UCSD-AML1 (cell line): ENCODE measurements around the gene GLT1D1.
A peak's percentile ranks its signal among the peaks of the same experiment; 100 is the strongest.
"Not testable (repeated sequence)": the region's sequence is repeated elsewhere in the genome, so short reads cannot be mapped to it uniquely, and the experiment has no call there.

ENCODE experiments used
- DNase-seq: peaks from one replicate; lab custom pipeline; 2025; ENCODE audit not compliant: unreplicated experiment; lab: John Stamatoyannopoulos, UW

The GLT1D1 gene

GRCh38 chr12:128820253-128820652 is 33.0 kb upstream of the GLT1D1 start:
- no peak for DNase-seq

- DNase-seq, result no peak
These were observed 32.4 kb upstream of the GLT1D1 start for GRCh38 chr12:128820723-128821432.

- peak; percentile 54 for DNase-seq
These were observed 29.9 kb upstream of the GLT1D1 start for GRCh38 chr12:128823216-128823915.

- peak; percentile 92 for DNase-seq
These were observed 29.1 kb upstream of the GLT1D1 start, which contains the start of gene SLC15A4 for GRCh38 chr12:128823916-128824839. TSS of gene SLC15A4 (minus strand) at chr12:128823958. CDS start at chr12:128823943, 15 bp downstream.

GRCh38 chr12:128825835-128826234 is 27.4 kb upstream of the GLT1D1 start:
- no peak for DNase-seq

GRCh38 chr12:128827724-128828123 is 25.6 kb upstream of the GLT1D1 start:
- DNase-seq, result no peak

- DNase-seq, result no peak
These were observed 23.3 kb upstream of the GLT1D1 start for GRCh38 chr12:128829861-128830504.

GRCh38 chr12:128830505-128830893 is 22.8 kb upstream of the GLT1D1 start:
- DNase-seq, result no peak

GRCh38 chr12:128833418-128833817 is 19.9 kb upstream of the GLT1D1 start:
- no peak for DNase-seq

GRCh38 chr12:128839885-128840284 is 13.4 kb upstream of the GLT1D1 start:
- not testable (repeated sequence) for DNase-seq

GRCh38 chr12:128840862-128841468 is 12.3 kb upstream of the GLT1D1 start:
- DNase-seq, result no peak

- DNase-seq, result no peak
These were observed 10.7 kb upstream of the GLT1D1 start for GRCh38 chr12:128842579-128842978.

GRCh38 chr12:128843538-128843937 is 9.7 kb upstream of the GLT1D1 start:
- DNase-seq, result no peak

- peak; percentile 17 for DNase-seq
These were observed 9.1 kb upstream of the GLT1D1 start for GRCh38 chr12:128844031-128844635.

GRCh38 chr12:128846671-128847070 is 6.6 kb upstream of the GLT1D1 start:
- DNase-seq, result not testable (repeated sequence)

- no peak for DNase-seq
These were observed 4.9 kb upstream of the GLT1D1 start for GRCh38 chr12:128848371-128848770.

- DNase-seq, result not testable (repeated sequence)
These were observed 3.5 kb upstream of the GLT1D1 start for GRCh38 chr12:128849806-128850205.

- no peak for DNase-seq
These were observed 2.9 kb upstream of the GLT1D1 start for GRCh38 chr12:128850400-128850799.

- not testable (repeated sequence) for DNase-seq
These were observed 1.8 kb upstream of the GLT1D1 start for GRCh38 chr12:128851429-128851828.
